ENCODE results near the gene SEC14L5. TPM values are rescaled to one million over a fixed set of nuclear protein-coding genes. Genes with fewer than 3 reads are reported as not detected.

Gene SEC14L5
- total RNA-seq, 2 donors from 2014 or later: 0.22 to 0.33 TPM

- H3K4me1 Mint-ChIP-seq: no peaks in the 10 kb centered on the region
- H3K9me3 Mint-ChIP-seq: no peaks in the 10 kb centered on the region
- H3K27ac Mint-ChIP-seq: no peak overlapping the region
- H3K36me3 ChIP-seq (ENCODE audit: control insufficient read depth, insufficient read depth, low read length): no peaks in the 10 kb centered on the region
- no peak overlapping the region for H3K27ac ChIP-seq (ENCODE audit: low read depth, low read length)
- no peaks in the 10 kb centered on the region for H3K36me3 Mint-ChIP-seq (ENCODE audit: low read depth)
- H3K9me3 ChIP-seq (ENCODE audit: control insufficient read depth, low read length): no peaks in the 10 kb centered on the region
- H3K4me3 Mint-ChIP-seq: no peak overlapping the region
- H3K4me1 ChIP-seq (ENCODE audit: control insufficient read depth, insufficient read depth, low read length): no peaks in the 10 kb centered on the region
- DNase-seq: no peak
- no peak overlapping the region for H3K4me3 ChIP-seq (ENCODE audit: low read length)
- TF ChIP-seq CTCF (conservative IDR thresholded peaks at IDR 0.05): no peak
- peaks cover under 1% of the 10 kb centered on the region for H3K27me3 ChIP-seq (ENCODE audit: control insufficient read depth, insufficient read depth, low read length, poor library complexity, severe bottlenecking)
- H3K27me3 Mint-ChIP-seq (ENCODE audit: insufficient read depth): peaks cover 9% of the 10 kb centered on the region
- 87 to 90% methylated on average over 5 to 10 of the region's 10 CpGs for WGBS, 2 experiments (ENCODE audit: insufficient coverage in 1 of 2, insufficient read length in 1 of 2)
- H3K9ac ChIP-seq (ENCODE audit: extremely low read depth, low read length, poor library complexity, severe bottlenecking): no peak overlapping the region
These were observed 22.6 kb downstream of the SEC14L5 start for GRCh38 chr16:4980691-4981090.

- Histone ChIP-seq H3K9me3 (ENCODE audit: control insufficient read depth, low read length) (no peaks in the 10 kb centered on the region), H3K36me3 (ENCODE audit: control insufficient read depth, insufficient read depth, low read length) (no peaks in the 10 kb centered on the region), H3K4me3 (ENCODE audit: low read length) (no peak overlapping the region), H3K4me1 (ENCODE audit: control insufficient read depth, insufficient read depth, low read length) (no peaks in the 10 kb centered on the region), H3K27me3 (ENCODE audit: control insufficient read depth, insufficient read depth, low read length, poor library complexity, severe bottlenecking) (peaks cover 9% of the 10 kb centered on the region), H3K9ac (ENCODE audit: extremely low read depth, low read length, poor library complexity, severe bottlenecking) (no peak overlapping the region), H3K27ac (ENCODE audit: low read depth, low read length) (no peak overlapping the region)
- Mint-ChIP-seq H3K9me3 (no peaks in the 10 kb centered on the region), H3K36me3 (ENCODE audit: low read depth) (no peaks in the 10 kb centered on the region), H3K4me1 (no peaks in the 10 kb centered on the region), H3K4me3 (no peak overlapping the region), H3K27ac (no peak overlapping the region), H3K27me3 (ENCODE audit: insufficient read depth) (peaks cover 16% of the 10 kb centered on the region)
- no peak for TF ChIP-seq CTCF (conservative IDR thresholded peaks at IDR 0.05)
- DNase-seq: no peak
- 89 to 90% methylated on average over 4 to 7 of the region's 7 CpGs for WGBS, 2 experiments (ENCODE audit: insufficient coverage in 1 of 2, insufficient read length in 1 of 2)
These were observed 23.3 kb downstream of the SEC14L5 start for GRCh38 chr16:4981473-4981872.

GRCh38 chr16:4982056-4982867 is 24.1 kb downstream of the SEC14L5 start:
- no peaks in the 10 kb centered on the region for H3K36me3 ChIP-seq (ENCODE audit: control insufficient read depth, insufficient read depth, low read length)
- Mint-ChIP-seq H3K36me3 (ENCODE audit: low read depth) (no peaks in the 10 kb centered on the region), H3K9me3 (no peaks in the 10 kb centered on the region), H3K4me1 (no peaks in the 10 kb centered on the region), H3K27ac (no peak overlapping the region), H3K27me3 (ENCODE audit: insufficient read depth) (peaks cover 24% of the 10 kb centered on the region), H3K4me3 (no peak overlapping the region)
- H3K9ac ChIP-seq (ENCODE audit: extremely low read depth, low read length, poor library complexity, severe bottlenecking): no peak overlapping the region
- H3K27me3 ChIP-seq (ENCODE audit: control insufficient read depth, insufficient read depth, low read length, poor library complexity, severe bottlenecking): peaks cover 17% of the 10 kb centered on the region
- 81 to 85% methylated on average over 10 to 19 of the region's 20 CpGs for WGBS, 2 experiments (ENCODE audit: insufficient coverage in 1 of 2, insufficient read length in 1 of 2)
- no peaks in the 10 kb centered on the region for H3K9me3 ChIP-seq (ENCODE audit: control insufficient read depth, low read length)
- H3K4me3 ChIP-seq (ENCODE audit: low read length): no peak overlapping the region
- no peaks in the 10 kb centered on the region for H3K4me1 ChIP-seq (ENCODE audit: control insufficient read depth, insufficient read depth, low read length)
- no peak for TF ChIP-seq CTCF (conservative IDR thresholded peaks at IDR 0.05)
- DNase-seq: no peak
- no peak overlapping the region for H3K27ac ChIP-seq (ENCODE audit: low read depth, low read length)
